Stimulated activated CD4-positive, alpha-beta T cell treated with anti-CD3 and anti-CD28 coated beads, TNF-alpha, amount 100 ng/mL, for 4 hours (primary cell): ENCODE measurements around the gene CA9.

Experiments used
- DNase-seq, 3 experiments: peaks; one replicate each; pipeline ENCODE4 v3.0.0-alpha.2; 2020; ENCODE audit warnings: low read depth in 3 of 3

The CA9 gene

DNA sequence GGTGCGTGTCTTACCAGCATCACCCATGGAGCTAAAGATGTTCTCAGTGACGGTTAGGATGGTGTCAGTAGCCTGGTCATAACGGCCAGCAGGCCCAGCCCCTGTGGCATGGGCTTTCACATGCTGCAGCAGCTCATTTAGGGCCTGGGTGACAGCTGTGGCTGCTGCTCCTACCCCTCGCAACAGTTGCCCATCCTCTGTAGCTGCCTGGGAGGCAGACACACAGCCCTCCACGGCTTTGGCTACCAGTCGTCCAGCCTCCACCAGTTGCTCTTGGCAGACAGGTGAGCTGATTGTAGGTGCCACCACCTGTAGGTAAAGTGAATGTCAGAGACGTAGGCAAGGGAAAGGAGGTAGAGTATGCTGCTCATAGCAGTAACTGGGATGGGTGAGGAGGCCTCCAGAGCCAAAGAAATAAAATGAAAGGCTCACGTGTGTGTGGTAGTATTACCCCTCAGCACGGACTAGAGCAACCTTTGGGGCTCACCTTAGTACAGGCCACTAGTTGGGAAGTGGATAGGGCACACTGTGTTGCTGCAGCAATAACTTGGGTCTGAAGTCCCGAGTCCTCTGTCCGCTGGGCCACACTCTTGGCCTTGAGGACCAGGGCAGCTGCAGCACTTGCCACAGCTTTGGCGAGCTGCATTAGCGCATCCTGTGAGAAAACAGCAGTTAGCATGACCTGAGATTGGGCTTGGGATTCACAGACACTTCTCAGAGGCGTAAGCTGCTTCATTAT, 43.6 kb downstream of the CA9 start:
- DNase-seq, result no peak

- DNase-seq, result no peak
These were observed 45.2 kb downstream of the CA9 start for GRCh38 chr9:35718721-35719511.

GRCh38 chr9:35719546-35719945, 45.8 kb downstream of the CA9 start:
- DNase-seq, result no peak

DNA sequence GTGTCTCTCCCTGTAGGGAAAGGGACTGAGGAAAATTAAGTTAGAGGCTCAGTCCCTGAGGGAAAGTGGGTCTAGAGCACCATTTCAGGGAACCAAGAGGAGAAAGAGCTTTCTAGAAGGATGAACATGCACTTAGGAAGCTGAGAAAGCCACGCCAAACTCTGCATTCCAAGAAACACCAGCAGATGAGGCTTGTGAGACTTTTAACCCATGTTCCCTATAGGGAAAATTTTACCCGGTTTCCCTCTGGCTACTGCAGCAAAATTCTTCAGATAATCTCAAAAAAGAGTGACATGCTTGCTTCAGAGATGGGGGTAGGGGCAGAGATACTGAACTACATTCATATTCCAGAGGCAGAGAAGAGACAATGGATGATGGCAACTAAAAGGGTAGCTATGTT, 49.7 kb downstream of the CA9 start:
- no peak for DNase-seq

DNA sequence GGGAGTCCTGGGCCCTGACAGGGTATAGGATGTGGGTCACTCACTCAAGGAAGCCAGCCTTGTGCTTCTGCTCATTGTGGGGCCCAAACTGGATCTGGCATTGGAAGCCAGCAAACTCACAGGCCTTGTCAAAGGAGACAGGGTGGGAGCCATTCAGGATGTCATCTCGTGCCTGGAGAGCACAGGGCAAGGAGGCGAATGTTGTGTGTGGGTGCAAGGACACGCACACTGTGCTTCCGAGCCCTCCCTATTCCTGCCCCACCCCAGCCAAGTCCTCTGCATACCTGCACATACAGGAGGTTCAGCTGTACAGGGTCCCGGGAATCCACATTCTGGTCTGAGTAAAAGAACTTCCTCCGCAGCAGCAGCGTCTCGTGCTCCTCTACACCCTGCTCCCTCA, 50.2 kb downstream of the CA9 start:
- DNase-seq, result no peak

GRCh38 chr9:35725362-35725761, 51.6 kb downstream of the CA9 start:
- DNase-seq, result no peak

DNA sequence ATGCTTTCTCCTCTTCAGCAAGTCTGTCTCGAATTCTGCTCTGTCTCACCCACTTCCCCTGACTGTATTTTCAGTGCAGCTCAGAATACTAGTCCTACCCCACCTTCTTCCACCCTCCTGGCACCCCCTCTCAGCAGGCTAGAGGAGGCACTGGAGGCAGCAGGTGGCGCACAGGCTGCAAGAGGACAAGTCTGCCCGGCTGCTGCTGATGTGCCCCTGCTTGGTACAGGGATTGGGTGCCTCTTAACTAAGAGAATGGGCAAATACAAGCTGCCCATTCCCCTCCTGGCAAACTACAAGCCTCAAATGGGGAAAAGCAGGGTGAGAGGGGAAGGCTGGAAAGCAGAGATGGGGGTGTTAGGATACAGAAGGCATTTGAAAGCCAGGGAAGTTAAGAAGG, 53.2 kb downstream of the CA9 start:
- no peak for DNase-seq

GRCh38 chr9:35727676-35728040, 53.9 kb downstream of the CA9 start:
- DNase-seq, result no peak

- DNase-seq, result no peak
These were observed 54.6 kb downstream of the CA9 start for GRCh38 chr9:35728041-35728971.

GRCh38 chr9:35729101-35729500, 55.4 kb downstream of the CA9 start:
- no peak for DNase-seq

- DNase-seq, result no peak
These were observed 56.2 kb downstream of the CA9 start for GRCh38 chr9:35729700-35730485.

DNA sequence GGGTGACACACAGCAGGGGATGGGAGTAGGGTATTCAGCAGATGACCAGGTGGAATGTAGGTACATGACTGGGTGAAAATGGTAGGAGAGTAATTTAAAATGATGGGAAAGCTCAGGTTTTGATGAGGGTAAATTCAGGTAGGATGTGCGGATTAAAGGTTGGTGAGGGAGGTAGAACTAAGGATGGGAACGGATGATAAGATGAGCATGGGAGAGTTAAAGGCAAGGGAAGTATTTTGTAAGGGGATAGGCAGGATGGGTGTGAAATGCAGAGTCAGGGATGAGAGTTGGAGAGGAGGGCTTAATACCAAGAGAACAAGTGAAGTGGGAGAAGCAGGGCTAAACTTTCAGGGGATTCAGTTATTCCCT, 56.7 kb downstream of the CA9 start:
- DNase-seq, result no peak
